ENCODE data around the gene AK1. TPM values are rescaled to one million over a fixed set of nuclear protein-coding genes. Genes with fewer than 3 reads are reported as not detected.
A peak's percentile ranks its signal among the peaks of the same experiment; 100 is the strongest.

The AK1 gene
- total and polyA plus RNA-seq, 2 of the 8 experiments (the other 6 are each of a cell fraction or from before 2014, with no cell fraction given) = 37.9 to 39.2 TPM

GRCh38 chr9:127855522-127855921 lies 22.0 kb downstream of the AK1 start:
- Histone ChIP-seq H3K23ac (ENCODE audit: insufficient read length) (no peak overlapping the region), H3K27ac (ENCODE audit: low read depth, low read length) (no peak overlapping the region), H3K4me1 (replicated peaks in 1 of 4; ENCODE audit: control insufficient read depth in 3 of 4, insufficient read depth in 4 of 4, low read length in 3 of 4) (peaks cover 0 to 10% (median 6%) of the 10 kb centered on the region in 4 experiments; a peak in 5 of 7 replicates), H3K9ac (replicated peaks in 1 of 4; ENCODE audit: extremely low read depth in 1 of 4, low read depth in 3 of 4, low read length in 3 of 4) (no peak overlapping the region), H2BK120ac (replicated peaks; ENCODE audit: low read depth, low read length) (no peak overlapping the region), H2AFZ (ENCODE audit: low read length) (no peak overlapping the region), H3K9me3 (ENCODE audit: insufficient read depth in 2 of 2, low read depth in 1 of 2, low read length in 1 of 2) (no peaks in the 10 kb centered on the region), H3K23me2 (ENCODE audit: low read depth, low read length) (no peaks in the 10 kb centered on the region; the same call in 1 of the 2 replicates), H3K27me3 (replicated peaks in 1 of 4; ENCODE audit: control insufficient read depth in 3 of 4, extremely low read depth in 1 of 4, insufficient read depth in 3 of 4, low read length in 3 of 4) (no peaks in the 10 kb centered on the region), H4K5ac (ENCODE audit: insufficient read length, low read depth, low read length) (no peak overlapping the region), H3K4me2 (ENCODE audit: insufficient read depth in 1 of 2, low read depth in 2 of 2, low read length in 2 of 2) (no peak overlapping the region), H2BK12ac (ENCODE audit: low read depth, low read length) (no peak overlapping the region), H3K4me3 (ENCODE audit: extremely low read depth in 1 of 4, insufficient read depth in 2 of 4, low read depth in 3 of 4, low read length in 4 of 4) (no peak overlapping the region), H4K91ac (replicated peaks; ENCODE audit: insufficient read length, low read length) (no peak overlapping the region), H3K79me1 (ENCODE audit: low read depth, low read length) (no peaks in the 10 kb centered on the region), H3K14ac (ENCODE audit: insufficient read length) (no peak overlapping the region), H2AK5ac (ENCODE audit: low read depth, low read length) (no peak overlapping the region; the same call in 1 of the 2 replicates), H3K4ac (replicated peaks; ENCODE audit: insufficient read length, low read depth, low read length) (no peak overlapping the region), H2BK15ac (ENCODE audit: low read length) (no peak overlapping the region), H4K8ac (ENCODE audit: extremely low read depth, insufficient read depth, low read length) (0 out of 2 replicates have a peak overlapping the region, but pooled peaks have one; percentile 3), H3K36me3 (ENCODE audit: control insufficient read depth in 2 of 4, insufficient read depth in 4 of 4, low read length in 3 of 4) (no peaks in the 10 kb centered on the region), H2BK5ac (ENCODE audit: low read depth, low read length) (no peak overlapping the region), H3K18ac (ENCODE audit: extremely low read depth, low read length) (no peak overlapping the region), H3K79me2 (ENCODE audit: control insufficient read depth in 1 of 2, insufficient read depth in 2 of 2, low read length in 2 of 2) (no peaks in the 10 kb centered on the region), H3K56ac (replicated peaks; ENCODE audit: insufficient read length, low read depth, low read length) (no peak overlapping the region), H4K20me1 (replicated peaks in 1 of 2; ENCODE audit: control insufficient read depth in 1 of 2, insufficient read depth in 2 of 2, low read length in 2 of 2) (no peaks in the 10 kb centered on the region), H2BK20ac (ENCODE audit: low read length) (no peak overlapping the region)
- FAIRE-seq (no peak), DNase-seq (ENCODE audit: low read depth in 1 of 2, low spot score in 2 of 2) (no peak)
- TF ChIP-seq MAX (IDR thresholded peaks at IDR 0.05) = no peak
- TF ChIP-seq KDM5A (IDR thresholded peaks at IDR 0.05; ENCODE audit: low read length) = no peak
- no peak for TF ChIP-seq CREB1 (IDR thresholded peaks at IDR 0.05)
- no peak for TF ChIP-seq SIN3A (conservative IDR thresholded peaks at IDR 0.05 in 1 of 2, IDR thresholded peaks at IDR 0.05 in 1 of 2; ENCODE audit: low read depth in 1 of 2, low read length in 2 of 2)
- TF ChIP-seq CTBP2 (IDR thresholded peaks at IDR 0.05; ENCODE audit: borderline replicate concordance, insufficient read depth, insufficient read length, low read length) = no peak
- no peak for TF ChIP-seq MAFK (IDR thresholded peaks at IDR 0.05; ENCODE audit: low read depth, low read length)
- no peak for TF ChIP-seq SIX5 (IDR thresholded peaks at IDR 0.05; ENCODE audit: low read depth, low read length)
- CTCF ChIA-PET (ENCODE audit: partially characterized antibody) = interaction anchor here (0.9 to 6.6 kb wide), 12 partner anchors 9 to 262 kb away, joined by 3 to 50 read pairs (median 5); partner anchors contain the start of gene TOR2A
- POLR2A ChIA-PET (ENCODE audit: partially characterized antibody) = interaction anchor here (1.0 to 3.2 kb wide), 10 partner anchors 8 to 70 kb away, joined by 3 to 16 read pairs (median 4); partner anchors contain the start of genes AK1 and CDK9
- WGBS, 2 experiments (ENCODE audit: extremely low coverage in 1 of 2, insufficient coverage in 1 of 2, insufficient read length in 1 of 2, insufficient replicate concordance in 2 of 2, low coverage in 1 of 2, low lambda C conversion rate in 2 of 2, missing lambda C conversion rate in 1 of 2) = 88% methylated on average over 5 of the region's 5 CpGs; no CpG with 5 or more reads in 1 of the 2 experiments

Measured in H1 (cell line).